ENCODE data around the gene TNS2.
"Not testable (repeated sequence)": the region's sequence is repeated elsewhere in the genome, so short reads cannot be mapped to it uniquely, and the experiment has no call there.

Gene TNS2

DNA sequence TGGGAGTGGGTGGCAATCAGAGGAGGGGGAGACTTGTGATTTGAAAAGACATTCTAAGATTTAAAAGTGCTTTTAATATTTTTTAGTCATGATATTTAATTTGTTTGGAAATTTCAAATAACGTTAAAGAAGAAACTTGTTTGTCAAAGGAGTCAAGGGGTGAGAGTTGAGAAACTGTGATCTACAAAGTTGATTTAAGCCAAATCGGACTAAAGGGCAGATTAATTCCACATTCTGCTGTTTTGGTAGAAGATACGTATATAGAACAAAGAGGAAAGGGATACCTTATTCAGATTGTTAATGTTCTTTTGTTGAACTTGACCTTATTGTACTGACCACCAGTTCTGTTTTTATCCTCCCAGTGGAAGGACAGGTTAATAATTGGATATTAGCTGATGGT, 36.9 kb upstream of the TNS2 start:
- H3K9me3 ChIP-seq (ENCODE audit: control insufficient read depth, low read length), result no peaks in the 10 kb centered on the region
- H3K36me3 ChIP-seq (ENCODE audit: control insufficient read depth, insufficient read depth, low read length), result peaks cover 95% of the 10 kb centered on the region
- WGBS, 2 experiments (ENCODE audit: insufficient coverage in 2 of 2), result 97 to 100% methylated on average over 2 to 3 of the region's 3 CpGs

DNA sequence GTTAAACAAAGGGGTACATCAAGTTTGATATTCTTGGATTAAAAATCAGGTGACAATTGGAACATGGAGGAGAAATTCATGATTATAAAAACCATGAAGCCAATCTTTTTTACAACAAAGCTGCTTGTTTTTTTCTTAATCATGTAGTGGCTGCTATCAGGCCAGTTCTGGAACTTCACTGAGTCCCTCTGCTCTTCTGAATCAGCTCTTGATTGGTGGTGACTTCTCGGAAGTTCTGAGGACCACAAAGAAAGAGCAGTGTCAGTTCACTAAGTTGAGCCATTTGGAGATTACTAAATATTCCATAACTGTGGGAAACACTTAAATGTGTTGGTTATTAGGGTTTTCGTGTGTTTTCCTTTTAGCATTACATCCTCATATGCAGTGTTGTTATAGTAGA, 35.2 kb upstream of the TNS2 start:
- H3K4me1 ChIP-seq (ENCODE audit: control insufficient read depth, insufficient read depth, low read length, poor library complexity, severe bottlenecking), result peaks cover 5% of the 10 kb centered on the region
- H3K36me3 ChIP-seq (ENCODE audit: control insufficient read depth, insufficient read depth, low read length), result peaks cover 94% of the 10 kb centered on the region
- no peak overlapping the region for H3K27ac ChIP-seq (ENCODE audit: low read depth, low read length, severe bottlenecking)
- no peak overlapping the region for H3K4me3 ChIP-seq (ENCODE audit: extremely low read depth, insufficient read depth, low read length, poor library complexity, severe bottlenecking)
- no peaks in the 10 kb centered on the region for H3K9me3 ChIP-seq (ENCODE audit: control insufficient read depth, low read length)
- WGBS, 2 experiments (ENCODE audit: insufficient coverage in 2 of 2), result 92 to 100% methylated on average over 1 to 2 of the region's 2 CpGs

More for the DNA sequence above, 36.9 kb upstream of the TNS2 start:
- peaks cover 8% of the 10 kb centered on the region for H3K4me1 ChIP-seq (ENCODE audit: control insufficient read depth, insufficient read depth, low read length, poor library complexity, severe bottlenecking)
- H3K4me3 ChIP-seq (ENCODE audit: extremely low read depth, insufficient read depth, low read length, poor library complexity, severe bottlenecking), result no peak overlapping the region
- H3K27ac ChIP-seq (ENCODE audit: low read depth, low read length, severe bottlenecking), result no peak overlapping the region

- Histone ChIP-seq H3K9me3 (ENCODE audit: control insufficient read depth, low read length) (no peaks in the 10 kb centered on the region), H3K4me1 (ENCODE audit: control insufficient read depth, insufficient read depth, low read length, poor library complexity, severe bottlenecking) (no peaks in the 10 kb centered on the region), H3K36me3 (ENCODE audit: control insufficient read depth, insufficient read depth, low read length) (peaks cover 90% of the 10 kb centered on the region), H3K27ac (ENCODE audit: low read depth, low read length, severe bottlenecking) (no peak overlapping the region), H3K4me3 (ENCODE audit: extremely low read depth, insufficient read depth, low read length, poor library complexity, severe bottlenecking) (no peak overlapping the region)
- 100% methylated on average over 1 of the region's 3 CpGs; no CpG with 5 or more reads in 1 of the 2 experiments for WGBS, 2 experiments (ENCODE audit: insufficient coverage in 2 of 2)
Observed at GRCh38 chr12:53025250-53025649, 24.6 kb upstream of the TNS2 start.

GRCh38 chr12:53027014-53027413, 22.9 kb upstream of the TNS2 start:
- not testable (repeated sequence) for H3K9me3 ChIP-seq (ENCODE audit: control insufficient read depth, low read length); H3K27ac ChIP-seq (ENCODE audit: low read depth, low read length, severe bottlenecking); H3K4me3 ChIP-seq (ENCODE audit: extremely low read depth, insufficient read depth, low read length, poor library complexity, severe bottlenecking); H3K4me1 ChIP-seq (ENCODE audit: control insufficient read depth, insufficient read depth, low read length, poor library complexity, severe bottlenecking)
- H3K36me3 ChIP-seq (ENCODE audit: control insufficient read depth, insufficient read depth, low read length), result peaks cover 93% of the 10 kb centered on the region
- WGBS, 2 experiments (ENCODE audit: insufficient coverage in 2 of 2), result 85 to 86% methylated on average over 7 to 9 of the region's 13 CpGs

- no peak overlapping the region for H3K4me3 ChIP-seq (ENCODE audit: extremely low read depth, insufficient read depth, low read length, poor library complexity, severe bottlenecking)
- WGBS, 2 experiments (ENCODE audit: insufficient coverage in 2 of 2), result no CpG with 5 or more reads among the region's 3 CpGs
- peaks cover 14% of the 10 kb centered on the region for H3K4me1 ChIP-seq (ENCODE audit: control insufficient read depth, insufficient read depth, low read length, poor library complexity, severe bottlenecking)
- H3K36me3 ChIP-seq (ENCODE audit: control insufficient read depth, insufficient read depth, low read length), result peaks cover 92% of the 10 kb centered on the region
- no peaks in the 10 kb centered on the region for H3K9me3 ChIP-seq (ENCODE audit: control insufficient read depth, low read length)
- no peak overlapping the region for H3K27ac ChIP-seq (ENCODE audit: low read depth, low read length, severe bottlenecking)
Observed at GRCh38 chr12:53031616-53032015, 18.2 kb upstream of the TNS2 start.

DNA sequence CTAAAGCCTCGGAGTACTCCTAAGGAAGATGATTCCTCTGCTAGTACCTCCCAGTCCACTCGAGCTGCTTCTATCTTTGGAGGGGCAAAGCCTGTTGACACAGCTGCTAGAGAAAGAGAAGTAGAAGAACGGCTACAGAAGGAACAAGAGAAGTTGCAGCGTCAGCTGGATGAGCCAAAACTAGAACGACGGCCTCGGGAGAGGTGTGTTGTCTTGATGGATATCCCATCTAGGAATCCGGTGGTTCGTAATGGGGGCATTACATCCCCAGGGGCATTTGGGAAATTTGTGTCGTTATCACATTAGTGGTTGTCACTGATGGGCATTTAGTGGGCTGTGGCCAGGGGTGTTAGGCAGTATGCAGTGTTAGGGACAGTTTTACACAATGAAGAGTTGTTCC, 16.0 kb upstream of the TNS2 start:
- 80 to 97% methylated on average over 1 to 8 of the region's 10 CpGs for WGBS, 2 experiments (ENCODE audit: insufficient coverage in 2 of 2)
- peaks cover 91% of the 10 kb centered on the region for H3K36me3 ChIP-seq (ENCODE audit: control insufficient read depth, insufficient read depth, low read length)
- not testable (repeated sequence) for H3K9me3 ChIP-seq (ENCODE audit: control insufficient read depth, low read length); H3K4me3 ChIP-seq (ENCODE audit: extremely low read depth, insufficient read depth, low read length, poor library complexity, severe bottlenecking)
- peak overlapping the region; percentile 33 for H3K27ac ChIP-seq (ENCODE audit: low read depth, low read length, severe bottlenecking)
- H3K4me1 ChIP-seq (ENCODE audit: control insufficient read depth, insufficient read depth, low read length, poor library complexity, severe bottlenecking), result peaks cover 14% of the 10 kb centered on the region

DNA sequence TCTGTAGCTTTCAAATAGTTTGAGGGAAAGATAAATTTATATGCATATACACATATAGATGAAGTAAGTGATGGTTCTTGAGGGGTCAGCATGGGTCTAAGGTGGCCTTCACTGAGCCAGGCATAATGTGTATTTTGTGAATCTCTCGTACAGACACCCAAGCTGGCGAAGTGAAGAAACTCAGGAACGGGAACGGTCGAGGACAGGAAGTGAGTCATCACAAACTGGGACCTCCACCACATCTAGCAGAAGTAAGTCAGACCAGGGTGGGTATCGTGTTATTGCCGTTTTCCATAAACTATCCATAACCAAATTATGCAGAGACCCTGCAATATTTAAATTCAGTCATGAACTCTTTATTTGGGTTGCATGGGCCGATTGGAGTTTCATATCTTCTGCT, 15.4 kb upstream of the TNS2 start:
- Histone ChIP-seq H3K9me3 (ENCODE audit: control insufficient read depth, low read length) (no peaks in the 10 kb centered on the region), H3K27ac (ENCODE audit: low read depth, low read length, severe bottlenecking) (peak overlapping the region; percentile 33), H3K4me1 (ENCODE audit: control insufficient read depth, insufficient read depth, low read length, poor library complexity, severe bottlenecking) (peaks cover 14% of the 10 kb centered on the region), H3K4me3 (ENCODE audit: extremely low read depth, insufficient read depth, low read length, poor library complexity, severe bottlenecking) (no peak overlapping the region), H3K36me3 (ENCODE audit: control insufficient read depth, insufficient read depth, low read length) (peaks cover 91% of the 10 kb centered on the region)
- 86 to 94% methylated on average over 3 to 6 of the region's 8 CpGs for whole genome bisulfite sequencing, 2 experiments (ENCODE audit: insufficient coverage in 2 of 2)

- Histone ChIP-seq H3K9me3 (ENCODE audit: control insufficient read depth, low read length) (no peaks in the 10 kb centered on the region), H3K4me3 (ENCODE audit: extremely low read depth, insufficient read depth, low read length, poor library complexity, severe bottlenecking) (no peak overlapping the region), H3K4me1 (ENCODE audit: control insufficient read depth, insufficient read depth, low read length, poor library complexity, severe bottlenecking) (peaks cover 11% of the 10 kb centered on the region), H3K36me3 (ENCODE audit: control insufficient read depth, insufficient read depth, low read length) (peaks cover 91% of the 10 kb centered on the region), H3K27ac (ENCODE audit: low read depth, low read length, severe bottlenecking) (peak overlapping the region; percentile 16)
- 100% methylated on average over 3 of the region's 3 CpGs; no CpG with 5 or more reads in 1 of the 2 experiments for WGBS, 2 experiments (ENCODE audit: insufficient coverage in 2 of 2)
Observed at GRCh38 chr12:53036802-53037201, 13.1 kb upstream of the TNS2 start.

- no CpG with 5 or more reads among the region's 4 CpGs for WGBS, 2 experiments (ENCODE audit: insufficient coverage in 2 of 2)
- Histone ChIP-seq H3K9me3 (ENCODE audit: control insufficient read depth, low read length) (no peaks in the 10 kb centered on the region), H3K4me1 (ENCODE audit: control insufficient read depth, insufficient read depth, low read length, poor library complexity, severe bottlenecking) (peaks cover 12% of the 10 kb centered on the region), H3K4me3 (ENCODE audit: extremely low read depth, insufficient read depth, low read length, poor library complexity, severe bottlenecking) (no peak overlapping the region), H3K36me3 (ENCODE audit: control insufficient read depth, insufficient read depth, low read length) (peaks cover 71% of the 10 kb centered on the region), H3K27ac (ENCODE audit: low read depth, low read length, severe bottlenecking) (no peak overlapping the region)
Observed at GRCh38 chr12:53039851-53040250, 10.0 kb upstream of the TNS2 start.

DNA sequence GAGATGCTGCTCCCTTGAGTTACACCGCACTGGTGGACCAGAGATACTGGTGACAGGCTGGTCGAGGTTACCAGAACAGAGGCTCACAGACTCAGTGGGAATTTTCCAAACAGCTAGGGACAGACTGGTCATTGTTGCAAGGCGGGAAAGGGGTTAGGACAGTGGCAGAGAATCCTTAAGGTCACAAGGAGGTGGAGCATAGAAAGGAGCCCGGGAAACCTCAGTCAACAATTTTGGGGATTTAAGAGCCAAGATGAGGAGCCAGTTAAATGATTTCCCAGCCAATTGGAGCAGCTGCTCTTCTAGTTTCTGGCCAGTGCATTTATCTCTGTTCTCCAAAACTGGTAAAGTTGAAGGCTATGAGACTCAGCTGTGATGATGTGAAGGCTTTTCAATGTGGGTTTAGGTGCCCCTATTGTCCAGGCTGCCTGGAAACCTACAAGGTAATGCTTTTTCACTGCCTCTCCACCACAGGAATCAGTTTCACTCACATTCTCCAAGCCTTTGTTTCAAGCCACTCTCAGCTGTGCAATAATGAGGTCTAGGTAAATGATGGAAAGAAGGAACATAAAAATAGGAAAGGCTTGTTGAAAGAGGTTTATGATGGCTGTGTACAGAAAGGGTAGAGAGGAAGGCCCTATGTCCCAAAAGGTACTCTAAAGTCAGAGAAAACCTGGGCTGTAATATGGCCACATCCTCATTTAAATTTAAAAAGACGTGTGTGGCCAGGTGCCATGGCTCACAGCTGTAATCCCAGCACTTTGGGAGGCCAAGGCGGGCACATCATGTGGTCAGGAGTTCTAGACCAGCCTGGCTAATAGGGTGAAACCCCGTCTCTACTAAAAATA, 7.0 kb upstream of the TNS2 start:
- Histone ChIP-seq H3K4me3 (ENCODE audit: extremely low read depth, insufficient read depth, low read length, poor library complexity, severe bottlenecking) (no peak overlapping the region), H3K27ac (ENCODE audit: low read depth, low read length, severe bottlenecking) (peak overlapping the region; percentile 67), H3K4me1 (ENCODE audit: control insufficient read depth, insufficient read depth, low read length, poor library complexity, severe bottlenecking) (peaks cover 25% of the 10 kb centered on the region), H3K9me3 (ENCODE audit: control insufficient read depth, low read length) (no peaks in the 10 kb centered on the region), H3K36me3 (ENCODE audit: control insufficient read depth, insufficient read depth, low read length) (peaks cover 42% of the 10 kb centered on the region)
- 72 to 84% methylated on average over 4 to 6 of the region's 7 CpGs for whole genome bisulfite sequencing, 2 experiments (ENCODE audit: insufficient coverage in 2 of 2)

- H3K4me3 ChIP-seq (ENCODE audit: extremely low read depth, insufficient read depth, low read length, poor library complexity, severe bottlenecking), result no peak overlapping the region
- 61 to 65% methylated on average over 9 to 10 of the region's 10 CpGs for WGBS, 2 experiments (ENCODE audit: insufficient coverage in 2 of 2)
- H3K27ac ChIP-seq (ENCODE audit: low read depth, low read length, severe bottlenecking), result peak overlapping the region; percentile 75
- peaks cover 38% of the 10 kb centered on the region for H3K4me1 ChIP-seq (ENCODE audit: control insufficient read depth, insufficient read depth, low read length, poor library complexity, severe bottlenecking)
- peaks cover 30% of the 10 kb centered on the region for H3K36me3 ChIP-seq (ENCODE audit: control insufficient read depth, insufficient read depth, low read length)
- no peaks in the 10 kb centered on the region for H3K9me3 ChIP-seq (ENCODE audit: control insufficient read depth, low read length)
Observed at GRCh38 chr12:53044052-53044581, 5.7 kb upstream of the TNS2 start.
